ENCODE data around the gene SETSIP. TPM values are rescaled to one million over a fixed set of nuclear protein-coding genes. Genes with fewer than 3 reads are reported as not detected.

Gene SETSIP
- total RNA-seq, 4 donors from 2014 or later: 0.67 TPM; not detected in 3

DNA sequence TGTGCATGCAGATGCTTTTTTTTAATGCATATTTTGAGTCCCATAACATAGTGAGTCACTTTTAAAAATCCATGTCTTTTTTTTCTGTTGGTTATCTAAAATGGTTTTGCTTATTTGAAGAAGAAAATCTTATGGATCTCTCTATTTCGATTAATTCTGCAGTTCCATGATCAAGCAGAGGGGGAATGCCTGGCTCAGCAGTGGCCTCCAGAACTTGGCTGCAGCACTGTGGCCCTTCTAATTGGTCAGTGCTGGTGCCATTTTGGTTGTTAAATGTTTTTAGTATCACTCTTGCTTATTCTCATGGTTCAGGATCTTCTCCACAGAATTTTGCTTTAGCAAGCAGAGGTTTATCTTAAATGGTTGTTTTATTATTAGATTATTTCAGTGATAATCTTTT lies 34.2 kb downstream of the SETSIP start:
- Histone ChIP-seq H3K27ac (no peak overlapping the region), H3K36me3 (no peaks in the 10 kb centered on the region), H3K4me3 (replicated peaks in 1 of 3) (no peak overlapping the region), H3K4me1 (peaks cover 3 to 5% of the 10 kb centered on the region in 2 donors), H3K27me3 (no peaks in the 10 kb centered on the region), H3K9me3 (no peaks in the 10 kb centered on the region)
- no peak for TF ChIP-seq POLR2A (IDR thresholded peaks at IDR 0.05)
- DNase-seq: no peak
- WGBS, 2 donors: 91 to 98% methylated on average over 1 of the region's 1 CpG
- intact Hi-C loops (cut with DNase I): no loop called here

DNA sequence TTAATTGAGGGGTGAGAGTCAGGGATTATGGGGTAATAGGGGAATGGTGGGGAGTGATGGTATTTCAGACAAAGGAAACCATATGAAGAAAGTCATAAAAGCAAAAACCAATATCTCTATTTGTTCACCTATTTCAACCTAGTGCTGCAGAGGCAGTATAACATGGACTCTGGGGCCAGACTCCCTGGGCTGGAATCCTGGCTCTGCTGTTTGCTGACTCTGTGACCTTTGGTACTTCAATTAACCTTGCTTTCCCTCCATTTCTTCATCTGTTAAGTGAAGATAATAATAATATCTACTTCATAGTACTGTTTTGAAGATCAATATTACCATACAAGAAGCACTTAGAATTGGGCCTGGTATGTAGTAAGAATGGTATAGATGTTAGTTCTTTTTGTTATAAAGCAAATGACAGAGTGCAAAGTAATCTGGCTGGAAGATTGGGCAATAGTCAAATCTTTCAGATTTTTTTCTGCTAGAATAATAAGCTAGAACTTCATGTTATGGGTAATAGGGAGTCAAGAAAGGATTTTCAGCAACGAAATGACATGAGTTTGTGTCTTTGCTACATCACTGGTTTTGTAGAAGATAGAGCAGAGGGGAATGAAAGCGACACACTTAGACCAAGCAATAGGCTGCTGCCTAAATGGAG lies 36.4 kb downstream of the SETSIP start:
- no peak for DNase-seq
- H3K27ac ChIP-seq: no peak overlapping the region
- WGBS, 2 donors: 93 to 95% methylated on average over 2 of the region's 2 CpGs
- TF ChIP-seq, protein P1, sequence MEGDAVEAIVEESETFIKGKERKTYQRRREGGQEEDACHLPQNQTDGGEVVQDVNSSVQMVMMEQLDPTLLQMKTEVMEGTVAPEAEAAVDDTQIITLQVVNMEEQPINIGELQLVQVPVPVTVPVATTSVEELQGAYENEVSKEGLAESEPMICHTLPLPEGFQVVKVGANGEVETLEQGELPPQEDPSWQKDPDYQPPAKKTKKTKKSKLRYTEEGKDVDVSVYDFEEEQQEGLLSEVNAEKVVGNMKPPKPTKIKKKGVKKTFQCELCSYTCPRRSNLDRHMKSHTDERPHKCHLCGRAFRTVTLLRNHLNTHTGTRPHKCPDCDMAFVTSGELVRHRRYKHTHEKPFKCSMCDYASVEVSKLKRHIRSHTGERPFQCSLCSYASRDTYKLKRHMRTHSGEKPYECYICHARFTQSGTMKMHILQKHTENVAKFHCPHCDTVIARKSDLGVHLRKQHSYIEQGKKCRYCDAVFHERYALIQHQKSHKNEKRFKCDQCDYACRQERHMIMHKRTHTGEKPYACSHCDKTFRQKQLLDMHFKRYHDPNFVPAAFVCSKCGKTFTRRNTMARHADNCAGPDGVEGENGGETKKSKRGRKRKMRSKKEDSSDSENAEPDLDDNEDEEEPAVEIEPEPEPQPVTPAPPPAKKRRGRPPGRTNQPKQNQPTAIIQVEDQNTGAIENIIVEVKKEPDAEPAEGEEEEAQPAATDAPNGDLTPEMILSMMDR (IDR thresholded peaks at IDR 0.05): no peak
- TF ChIP-seq POLR2A (IDR thresholded peaks at IDR 0.05): no peak
- H3K4me3 ChIP-seq (replicated peaks in 1 of 3): no peak overlapping the region
- H3K27me3 ChIP-seq: no peaks in the 10 kb centered on the region
- H3K9me3 ChIP-seq: no peaks in the 10 kb centered on the region
- intact Hi-C loops (cut with DNase I): no loop called here
- no peaks in the 10 kb centered on the region for H3K36me3 ChIP-seq
- peaks cover 3 to 4% of the 10 kb centered on the region in 2 donors for H3K4me1 ChIP-seq

DNA sequence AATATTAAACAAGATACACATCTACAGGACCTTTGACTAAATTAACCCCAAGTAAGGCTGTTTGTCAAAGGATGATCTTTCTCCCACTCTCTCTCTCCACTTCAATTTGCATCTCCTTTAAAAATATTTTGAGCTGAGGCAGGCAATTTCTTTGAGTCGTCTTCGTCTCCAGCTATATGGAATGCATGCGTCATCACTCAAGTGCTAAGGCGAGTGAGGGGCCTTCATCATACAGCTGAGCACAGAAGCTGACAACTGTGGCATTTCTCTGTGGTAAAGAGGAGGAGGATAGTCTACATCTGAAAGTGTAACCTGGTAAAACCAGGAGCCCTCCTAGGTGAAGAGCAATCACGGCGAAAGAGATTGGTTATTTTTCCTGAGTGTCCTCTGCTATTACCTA lies 37.8 kb downstream of the SETSIP start:
- Histone ChIP-seq H3K27me3 (no peaks in the 10 kb centered on the region), H3K4me3 (replicated peaks in 1 of 3) (no peak overlapping the region), H3K27ac (no peak overlapping the region), H3K9me3 (no peaks in the 10 kb centered on the region), H3K4me1 (no peaks in the 10 kb centered on the region), H3K36me3 (no peaks in the 10 kb centered on the region)
- intact Hi-C loops (cut with DNase I): no loop called here
- TF ChIP-seq, protein P1 (IDR thresholded peaks at IDR 0.05): no peak
- no peak for TF ChIP-seq POLR2A (IDR thresholded peaks at IDR 0.05)
- 76 to 77% methylated on average over 6 of the region's 6 CpGs for WGBS, 2 donors
- DNase-seq: no peak

DNA sequence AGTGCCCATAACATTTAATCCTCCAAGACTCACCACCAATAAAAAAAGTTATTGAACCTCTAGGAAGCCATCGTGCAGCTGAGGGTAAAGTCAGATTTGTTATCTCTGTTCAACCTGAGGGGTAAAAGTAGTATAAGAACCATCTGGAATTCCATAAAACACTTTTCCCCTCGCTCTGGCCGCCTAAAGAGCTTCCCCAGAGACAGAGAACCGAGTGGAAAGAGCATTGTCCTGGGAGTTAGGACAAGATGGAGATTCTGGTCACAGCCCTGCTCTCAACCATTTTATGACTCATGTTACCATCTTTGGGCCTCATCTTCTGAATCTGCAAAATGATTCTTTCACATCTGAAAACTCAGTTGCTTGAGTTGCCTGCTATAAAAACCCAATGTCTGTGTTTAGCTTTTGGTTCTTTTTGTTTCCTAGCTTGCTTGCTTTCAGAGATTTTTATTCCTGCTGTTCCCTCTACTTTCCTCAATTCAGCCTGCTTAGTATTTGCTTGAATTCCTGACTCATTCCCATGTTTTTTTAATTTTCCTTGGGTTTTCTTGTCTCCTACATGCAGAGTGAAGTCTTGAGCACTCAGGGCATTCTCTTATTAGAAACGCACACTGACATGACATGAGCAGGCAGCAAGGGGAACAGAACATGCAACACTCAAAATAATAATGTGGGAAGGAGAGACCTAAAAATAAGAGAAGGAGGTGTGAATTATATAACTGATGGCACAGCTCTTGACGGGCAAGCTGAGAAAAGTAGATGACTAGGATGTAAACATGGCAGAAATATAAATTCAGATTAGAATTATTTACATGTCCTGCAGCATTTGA lies 43.7 kb downstream of the SETSIP start:
- Histone ChIP-seq H3K27me3 (no peaks in the 10 kb centered on the region), H3K4me3 (replicated peaks in 1 of 3) (no peak overlapping the region), H3K36me3 (no peaks in the 10 kb centered on the region), H3K4me1 (peaks cover 0 to 4% of the 10 kb centered on the region in 2 donors), H3K27ac (no peak overlapping the region), H3K9me3 (no peaks in the 10 kb centered on the region)
- no peak for DNase-seq
- TF ChIP-seq, protein P1 (IDR thresholded peaks at IDR 0.05): no peak
- intact Hi-C loops (cut with DNase I): no loop called here
- 82 to 83% methylated on average over 6 of the region's 6 CpGs for WGBS, 2 donors

DNA sequence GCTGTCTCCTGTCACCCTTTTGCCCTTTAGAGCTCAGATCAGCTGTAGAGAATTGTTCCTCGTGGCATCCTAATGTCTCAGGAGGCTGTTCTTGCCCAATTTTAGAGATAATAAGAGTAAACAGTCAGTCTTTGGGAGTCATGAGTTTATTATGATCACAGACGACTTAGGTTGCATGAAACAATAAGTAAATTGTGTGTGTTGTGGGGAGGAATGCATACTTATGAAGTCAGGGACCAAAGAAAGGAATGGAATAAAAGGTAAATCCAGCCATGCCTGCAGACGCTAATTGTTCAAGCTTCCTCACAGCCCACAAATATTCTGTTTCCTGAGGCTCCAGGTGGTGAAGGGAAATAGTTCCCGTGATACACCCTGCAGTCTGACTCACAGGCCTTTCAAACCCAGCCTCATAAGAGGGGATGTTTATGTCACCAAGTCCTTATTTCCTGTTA lies 44.5 kb downstream of the SETSIP start:
- H3K4me1 ChIP-seq: peaks cover 0 to 4% of the 10 kb centered on the region in 2 donors
- DNase-seq: no peak
- H3K27me3 ChIP-seq: no peaks in the 10 kb centered on the region
- no peaks in the 10 kb centered on the region for H3K36me3 ChIP-seq
- H3K4me3 ChIP-seq (replicated peaks in 1 of 3): no peak overlapping the region
- no peaks in the 10 kb centered on the region for H3K9me3 ChIP-seq
- TF ChIP-seq, protein P1 (IDR thresholded peaks at IDR 0.05): no peak
- no peak for TF ChIP-seq POLR2A (IDR thresholded peaks at IDR 0.05)
- intact Hi-C loops (cut with DNase I): no loop called here
- H3K27ac ChIP-seq: no peak overlapping the region
- 11 to 19% methylated on average over 4 of the region's 4 CpGs for WGBS, 2 donors
